ENCODE results near the gene GPAT3.

The GPAT3 gene

GRCh38 chr4:83625821-83626220 lies 89.9 kb downstream of the GPAT3 start:
- no peak overlapping the region for H3K4me3 ChIP-seq (ENCODE audit: low read depth, low read length)
- POLR2A ChIA-PET, result no interaction called here
- CTCF ChIA-PET, result interaction anchor here (1.5 kb wide), 1 partner anchor 20 kb away, joined by 4 read pairs; no protein-coding TSS in a partner anchor
- TF ChIP-seq CTCF (IDR thresholded peaks at IDR 0.05; ENCODE audit: insufficient read depth, low read length, missing control alignments), result no peak
- no peak for DNase-seq (ENCODE audit: low read depth, low spot score)

- no peak for TF ChIP-seq CTCF (IDR thresholded peaks at IDR 0.05; ENCODE audit: insufficient read depth, low read length, missing control alignments)
- POLR2A ChIA-PET, result no interaction called here
- no peak for DNase-seq (ENCODE audit: low read depth, low spot score)
- CTCF ChIA-PET, result interaction anchor here (9.3 kb wide), 1 partner anchor 17 kb away, joined by 96 read pairs; no protein-coding TSS in a partner anchor
- H3K4me3 ChIP-seq (ENCODE audit: low read depth, low read length), result no peak overlapping the region
These were observed 90.4 kb downstream of the GPAT3 start for GRCh38 chr4:83626245-83626836.

GRCh38 chr4:83629945-83630721 lies 94.2 kb downstream of the GPAT3 start:
- POLR2A ChIA-PET, result interaction anchor here (1.1 kb wide), 1 partner anchor 145 kb away, joined by 3 read pairs; no protein-coding TSS in a partner anchor
- no peak for TF ChIP-seq CTCF (IDR thresholded peaks at IDR 0.05; ENCODE audit: insufficient read depth, low read length, missing control alignments)
- no peak overlapping the region for H3K4me3 ChIP-seq (ENCODE audit: low read depth, low read length)
- no peak for DNase-seq (ENCODE audit: low read depth, low spot score)
- CTCF ChIA-PET, result interaction anchor here (1.8 to 9.3 kb wide), 2 partner anchors 14 to 138 kb away, joined by 4 to 96 read pairs; no protein-coding TSS in a partner anchor

GRCh38 chr4:83631066-83631465 lies 95.2 kb downstream of the GPAT3 start:
- no peak overlapping the region for H3K4me3 ChIP-seq (ENCODE audit: low read depth, low read length)
- ChIA-PET CTCF (interaction anchor here (0.7 to 9.3 kb wide), 4 partner anchors 13 to 140 kb away, joined by 3 to 96 read pairs (median 4); no protein-coding TSS in a partner anchor), POLR2A (interaction anchor here (0.6 to 1.1 kb wide), 3 partner anchors 13 to 521 kb away, joined by 3 read pairs; no protein-coding TSS in a partner anchor)
- no peak for DNase-seq (ENCODE audit: low read depth, low spot score)
- no peak for TF ChIP-seq CTCF (IDR thresholded peaks at IDR 0.05; ENCODE audit: insufficient read depth, low read length, missing control alignments)

- no peak for DNase-seq (ENCODE audit: low read depth, low spot score)
- H3K4me3 ChIP-seq (ENCODE audit: low read depth, low read length), result no peak overlapping the region
- ChIA-PET CTCF (interaction anchor here (1.7 to 2.2 kb wide), 2 partner anchors 128 kb away, joined by 4 to 7 read pairs; no protein-coding TSS in a partner anchor), POLR2A (no interaction called here)
- TF ChIP-seq CTCF (IDR thresholded peaks at IDR 0.05; ENCODE audit: insufficient read depth, low read length, missing control alignments), result no peak
These were observed 101.0 kb downstream of the GPAT3 start for GRCh38 chr4:83636930-83637329.
